Right lobe of liver (tissue), 4 donors: ENCODE measurements around the gene GATAD2B.

Source experiments
- POLR2A ChIP-seq: fragments of 450-650 bp; IDR thresholded peaks from one replicate; pipeline ENCODE4 v1.6.1; 2017; ENCODE audit warnings: antibody characterized with exemption, mild to moderate bottlenecking
- TF ChIP-seq, protein P1 (sequence below), 4 donors: fragments of 200-600 bp in 3 of 4; fragments of 450-650 bp in 1 of 4; IDR thresholded peaks; one replicate each; pipeline versions ENCODE4 v1.5.1 to v1.8.0; 2016 to 2022; ENCODE audit warnings: antibody characterized with exemption in 4 of 4, mild to moderate bottlenecking in 2 of 4
- donor health status: DM: no; HTN: no; CAD: no.
- donor health status: DM: no; HTN: no; CAD: no.
- donor health status: DM: no; HTN: yes; CAD: no.

DNA sequence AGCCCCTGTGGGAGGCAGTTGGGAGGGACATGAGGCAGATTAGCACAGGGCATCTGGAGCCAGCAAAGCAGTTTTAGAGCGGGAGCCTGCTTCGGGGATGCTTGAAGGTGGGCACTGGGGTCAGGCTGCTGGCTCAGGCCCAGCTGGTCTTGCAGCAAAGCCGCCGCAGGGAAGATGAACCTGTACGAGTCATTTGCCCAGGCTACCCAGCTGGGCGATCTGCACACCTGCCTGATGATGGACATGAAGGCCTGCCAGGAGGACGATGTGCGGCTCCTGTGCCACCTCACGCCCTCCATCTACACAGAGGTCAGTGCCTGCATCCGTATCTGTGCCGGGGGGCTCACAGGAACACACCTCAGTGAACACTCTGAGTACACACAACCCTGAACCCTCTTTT, 155.3 kb downstream of the GATAD2B start:
- TF ChIP-seq, protein P1, sequence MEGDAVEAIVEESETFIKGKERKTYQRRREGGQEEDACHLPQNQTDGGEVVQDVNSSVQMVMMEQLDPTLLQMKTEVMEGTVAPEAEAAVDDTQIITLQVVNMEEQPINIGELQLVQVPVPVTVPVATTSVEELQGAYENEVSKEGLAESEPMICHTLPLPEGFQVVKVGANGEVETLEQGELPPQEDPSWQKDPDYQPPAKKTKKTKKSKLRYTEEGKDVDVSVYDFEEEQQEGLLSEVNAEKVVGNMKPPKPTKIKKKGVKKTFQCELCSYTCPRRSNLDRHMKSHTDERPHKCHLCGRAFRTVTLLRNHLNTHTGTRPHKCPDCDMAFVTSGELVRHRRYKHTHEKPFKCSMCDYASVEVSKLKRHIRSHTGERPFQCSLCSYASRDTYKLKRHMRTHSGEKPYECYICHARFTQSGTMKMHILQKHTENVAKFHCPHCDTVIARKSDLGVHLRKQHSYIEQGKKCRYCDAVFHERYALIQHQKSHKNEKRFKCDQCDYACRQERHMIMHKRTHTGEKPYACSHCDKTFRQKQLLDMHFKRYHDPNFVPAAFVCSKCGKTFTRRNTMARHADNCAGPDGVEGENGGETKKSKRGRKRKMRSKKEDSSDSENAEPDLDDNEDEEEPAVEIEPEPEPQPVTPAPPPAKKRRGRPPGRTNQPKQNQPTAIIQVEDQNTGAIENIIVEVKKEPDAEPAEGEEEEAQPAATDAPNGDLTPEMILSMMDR (IDR thresholded peaks at IDR 0.05): no peak
- no peak for TF ChIP-seq POLR2A
